Gastroesophageal sphincter (tissue), 4 donors: ENCODE measurements around the gene ZC3H12D. TPM values are rescaled to one million over a fixed set of nuclear protein-coding genes. Genes with fewer than 3 reads are reported as not detected.

Experiments
- ATAC-seq: fragments of 150-250 bp; one replicate; pipeline ENCODE4 v1.9.1; 2016; ENCODE audit warnings: mild to moderate bottlenecking, moderate library complexity
- H3K27ac ChIP-seq, 4 donors: fragments of 200-600 bp; sonication (generic) in 3 of 4; 1 replicate in 3 of 4; 2 replicates in 1 of 4; pipeline ENCODE4 v1.5.1; 2016 to 2019
- H3K27me3 ChIP-seq: fragments of 200-600 bp; sonication (generic); one replicate; pipeline ENCODE4 v1.5.1; 2019
- H3K36me3 ChIP-seq, 2 donors: fragments of 200-600 bp; sonication (generic); one replicate each; pipeline ENCODE4 v1.5.1; 2019; ENCODE audit warnings: control low read depth in 1 of 2
- H3K4me1 ChIP-seq, 3 donors: fragments of 200-600 bp; sonication (generic); 1 replicate in 2 of 3; 2 replicates in 1 of 3; pipeline ENCODE4 v1.5.1; 2016 to 2019; ENCODE audit warnings: control low read depth in 2 of 3
- H3K4me3 ChIP-seq, 2 donors: fragments of 200-600 bp; sonication (generic); one replicate each; pipeline ENCODE4 v1.5.1; 2019; ENCODE audit warnings: mild to moderate bottlenecking in 1 of 2, moderate library complexity in 1 of 2
- H3K9me3 ChIP-seq, 3 donors: fragments of 200-600 bp; sonication (generic); one replicate each; pipeline ENCODE4 v1.5.1; 2017 to 2019; ENCODE audit warnings: control low read depth in 2 of 3
- EP300 ChIP-seq: sonication (generic); formaldehyde crosslinking; IDR thresholded peaks from one replicate; pipeline ENCODE4 v1.6.1; 2017; ENCODE audit warnings: antibody characterized with exemption, mild to moderate bottlenecking
- POLR2A ChIP-seq, 2 donors: fragments of 450-650 bp; IDR thresholded peaks; one replicate each; pipeline ENCODE4 v1.6.1; 2017; ENCODE audit warnings: antibody characterized with exemption in 2 of 2, mild to moderate bottlenecking in 2 of 2, moderate library complexity in 1 of 2
- POLR2AphosphoS5 ChIP-seq: sonication (generic); formaldehyde crosslinking; IDR thresholded peaks from one replicate; pipeline ENCODE4 v1.6.1; 2017; ENCODE audit warnings: antibody characterized with exemption
- WGBS, 2 donors: methylation state at CpG; one replicate each; pipeline ENCODE4 v1.1.5; 2018; ENCODE audit warnings: low coverage in 1 of 2; 5-methylcytosine and 5-hydroxymethylcytosine counted together
- total RNA-seq, 4 donors: library from RNA; depleted of rRNA; stranded (reverse); fragments of >200 nt; gene quantifications; one replicate each; pipeline ENCODE4 v1.1.0, GENCODE V29; 2016
- TF ChIP-seq, protein P1 (sequence below), 4 experiments: fragments of 200-600 bp in 2 of 4; fragments of 450-650 bp in 2 of 4; sonication (generic) in 1 of 4; IDR thresholded peaks; one replicate each; pipeline ENCODE4 v1.5.1; 2017 to 2019; ENCODE audit warnings: antibody characterized with exemption in 4 of 4, mild to moderate bottlenecking in 2 of 4, moderate library complexity in 2 of 4

The ZC3H12D gene
- total RNA-seq, 4 donors from 2014 or later = 0.78 to 1.9 (median 1.1) TPM

- ATAC-seq = no peak
- H3K27me3 ChIP-seq = no peaks in the 10 kb centered on the region
- H3K4me1 ChIP-seq = peaks cover 0 to 8% (median 0%) of the 10 kb centered on the region in 3 donors
- H3K9me3 ChIP-seq = no peaks in the 10 kb centered on the region
- no peak overlapping the region for H3K4me3 ChIP-seq
- no peak for TF ChIP-seq POLR2AphosphoS5
- TF ChIP-seq, protein P1, sequence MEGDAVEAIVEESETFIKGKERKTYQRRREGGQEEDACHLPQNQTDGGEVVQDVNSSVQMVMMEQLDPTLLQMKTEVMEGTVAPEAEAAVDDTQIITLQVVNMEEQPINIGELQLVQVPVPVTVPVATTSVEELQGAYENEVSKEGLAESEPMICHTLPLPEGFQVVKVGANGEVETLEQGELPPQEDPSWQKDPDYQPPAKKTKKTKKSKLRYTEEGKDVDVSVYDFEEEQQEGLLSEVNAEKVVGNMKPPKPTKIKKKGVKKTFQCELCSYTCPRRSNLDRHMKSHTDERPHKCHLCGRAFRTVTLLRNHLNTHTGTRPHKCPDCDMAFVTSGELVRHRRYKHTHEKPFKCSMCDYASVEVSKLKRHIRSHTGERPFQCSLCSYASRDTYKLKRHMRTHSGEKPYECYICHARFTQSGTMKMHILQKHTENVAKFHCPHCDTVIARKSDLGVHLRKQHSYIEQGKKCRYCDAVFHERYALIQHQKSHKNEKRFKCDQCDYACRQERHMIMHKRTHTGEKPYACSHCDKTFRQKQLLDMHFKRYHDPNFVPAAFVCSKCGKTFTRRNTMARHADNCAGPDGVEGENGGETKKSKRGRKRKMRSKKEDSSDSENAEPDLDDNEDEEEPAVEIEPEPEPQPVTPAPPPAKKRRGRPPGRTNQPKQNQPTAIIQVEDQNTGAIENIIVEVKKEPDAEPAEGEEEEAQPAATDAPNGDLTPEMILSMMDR (IDR thresholded peaks at IDR 0.05) = no peak
- TF ChIP-seq EP300 = no peak
- no peak for TF ChIP-seq POLR2A (IDR thresholded peaks at IDR 0.05)
- WGBS, 2 donors = 81 to 96% methylated on average over 4 to 5 of the region's 5 CpGs
- no peak overlapping the region for H3K27ac ChIP-seq
- H3K36me3 ChIP-seq = no peaks in the 10 kb centered on the region
Observed at GRCh38 chr6:149478631-149479314, 6.0 kb downstream of the ZC3H12D start.

DNA sequence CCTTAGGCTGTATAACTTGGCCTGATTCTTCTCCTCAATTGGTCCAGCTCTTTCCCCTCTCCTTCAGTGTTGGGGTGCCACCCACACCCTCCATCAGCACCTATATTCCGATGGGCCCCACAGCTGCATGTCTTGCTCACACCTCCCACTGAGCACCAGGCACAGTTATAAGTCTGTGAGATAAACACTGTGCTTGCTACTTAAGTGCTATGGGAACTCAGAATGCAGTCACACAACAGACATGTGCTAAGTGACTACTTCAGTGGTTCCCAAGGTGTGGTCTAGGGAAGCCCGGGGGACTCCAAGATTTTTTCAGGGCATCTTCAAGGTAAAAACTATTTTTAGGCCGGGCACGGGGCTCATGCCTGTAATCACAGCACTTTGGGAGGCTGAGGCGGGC, 7.3 kb downstream of the ZC3H12D start:
- ATAC-seq = no peak
- WGBS, 2 donors = 94 to 100% methylated on average over 1 to 4 of the region's 5 CpGs
- no peak for TF ChIP-seq POLR2A (IDR thresholded peaks at IDR 0.05)
- no peak for TF ChIP-seq POLR2AphosphoS5
- TF ChIP-seq EP300 = no peak
- TF ChIP-seq, protein P1 (IDR thresholded peaks at IDR 0.05) = no peak

GRCh38 chr6:149476789-149477455, 7.9 kb downstream of the ZC3H12D start:
- Histone ChIP-seq H3K36me3 (no peaks in the 10 kb centered on the region), H3K9me3 (no peaks in the 10 kb centered on the region), H3K27me3 (no peaks in the 10 kb centered on the region), H3K4me1 (no peaks in the 10 kb centered on the region), H3K27ac (no peak overlapping the region), H3K4me3 (no peak overlapping the region)
- no peak for TF ChIP-seq POLR2A (IDR thresholded peaks at IDR 0.05)
- no peak for TF ChIP-seq EP300
- TF ChIP-seq POLR2AphosphoS5 = no peak
- TF ChIP-seq, protein P1 (IDR thresholded peaks at IDR 0.05) = no peak
- no peak for ATAC-seq
- WGBS, 2 donors = 58 to 64% methylated on average over 3 to 5 of the region's 6 CpGs

More for the DNA sequence above, 7.3 kb downstream of the ZC3H12D start:
- H3K27me3 ChIP-seq = no peaks in the 10 kb centered on the region
- no peaks in the 10 kb centered on the region for H3K36me3 ChIP-seq
- H3K4me1 ChIP-seq = peaks cover 0 to 3% (median 0%) of the 10 kb centered on the region in 3 donors
- H3K9me3 ChIP-seq = no peaks in the 10 kb centered on the region
- H3K27ac ChIP-seq = no peak overlapping the region
- no peak overlapping the region for H3K4me3 ChIP-seq

GRCh38 chr6:149474108-149474935, 10.5 kb downstream of the ZC3H12D start:
- no peak overlapping the region for H3K4me3 ChIP-seq
- H3K4me1 ChIP-seq = no peaks in the 10 kb centered on the region
- 95% methylated on average over 8 of the region's 30 CpGs; no CpG with 5 or more reads in 1 of the 2 donors for WGBS, 2 donors
- ATAC-seq = no peak
- H3K27me3 ChIP-seq = peaks cover 3% of the 10 kb centered on the region
- H3K36me3 ChIP-seq = no peaks in the 10 kb centered on the region
- no peak overlapping the region for H3K27ac ChIP-seq
- no peak for TF ChIP-seq POLR2A (IDR thresholded peaks at IDR 0.05)
- no peak for TF ChIP-seq POLR2AphosphoS5
- no peak for TF ChIP-seq EP300
- TF ChIP-seq, protein P1 (IDR thresholded peaks at IDR 0.05) = no peak
- no peaks in the 10 kb centered on the region for H3K9me3 ChIP-seq
